Calu3 (cell line): ENCODE data around the gene CYLD. TPM values are rescaled to one million over a fixed set of nuclear protein-coding genes. Genes with fewer than 3 reads are reported as not detected.

Experiments
- BruUV-seq: library from RNA; stranded (reverse); fragments of 400-500 nt; replicated peaks from 2 replicates; lab custom pipeline; 2021; lab: Mats Ljungman, UMichigan
- CTCF ChIA-PET: fragments of 300-600 bp; sonication (Branson Sonifier 250); formaldehyde crosslinking; loops from one replicate; lab custom pipeline; 2022; ENCODE audit warnings: antibody characterized with exemption; lab: Charles Lee
- DNase-seq: peaks from one replicate; pipeline ENCODE4 v3.0.0; 2022
- H3K27ac Mint-ChIP-seq: one replicate; pipeline ENCODE4 v1.8.0; 2022; ENCODE audit warnings: mixed read lengths; ENCODE audit not compliant: unreplicated experiment
- H3K27me3 Mint-ChIP-seq: one replicate; pipeline ENCODE4 v1.8.0; 2022; ENCODE audit warnings: mixed read lengths; ENCODE audit not compliant: unreplicated experiment
- H3K36me3 Mint-ChIP-seq: one replicate; pipeline ENCODE4 v1.8.0; 2022; ENCODE audit warnings: mild to moderate bottlenecking, moderate library complexity, mixed read lengths; ENCODE audit not compliant: insufficient read depth, unreplicated experiment
- H3K4me1 Mint-ChIP-seq: one replicate; pipeline ENCODE4 v1.8.0; 2022; ENCODE audit warnings: mild to moderate bottlenecking, low read depth, mixed read lengths; ENCODE audit not compliant: unreplicated experiment
- H3K4me3 Mint-ChIP-seq: one replicate; pipeline ENCODE4 v1.8.0; 2022; ENCODE audit warnings: mild to moderate bottlenecking, low read depth, moderate library complexity, mixed read lengths; ENCODE audit not compliant: unreplicated experiment
- H3K9me3 Mint-ChIP-seq: one replicate; pipeline ENCODE4 v1.8.0; 2022; ENCODE audit warnings: low read depth, mixed read lengths; ENCODE audit not compliant: unreplicated experiment
- CTCF ChIP-seq: fragments of 200-600 bp; IDR thresholded peaks from one replicate; pipeline ENCODE4 v1.8.0; 2022; ENCODE audit warnings: antibody characterized with exemption; ENCODE audit not compliant: unreplicated experiment
- intact Hi-C: fragments of 100-400 bp; cut with micrococcal nuclease; formaldehyde crosslinking; loops from one replicate; pipeline ENCODE4 v1.10.0; 2022; ENCODE audit not compliant: unreplicated experiment
- total RNA-seq: library from RNA; stranded (reverse); gene quantifications from 2 replicates; pipeline ENCODE4 v1.2.3, GENCODE V29; 2022

Gene CYLD
- total RNA-seq, 1 experiment from 2014 or later = 31.8 TPM

GRCh38 chr16:50697881-50698767 lies 43.8 kb upstream of the CYLD start:
- DNase-seq = peak; percentile 34
- Mint-ChIP-seq H3K4me1 (peaks cover 37% of the 10 kb centered on the region), H3K36me3 (no peaks in the 10 kb centered on the region), H3K9me3 (no peaks in the 10 kb centered on the region), H3K27ac (peak overlapping the region; percentile 37), H3K27me3 (peaks cover 5% of the 10 kb centered on the region), H3K4me3 (peak overlapping the region; percentile 28)
- TF ChIP-seq CTCF = no peak
- CTCF ChIA-PET = interaction anchor here (1.0 to 1.5 kb wide), 2 partner anchors 21 to 30 kb away, joined by 3 to 4 read pairs; no protein-coding TSS in a partner anchor
- no TSS peak for BruUV-seq
- intact Hi-C loops = no loop called here

- peaks cover 2% of the 10 kb centered on the region for H3K9me3 Mint-ChIP-seq
- CTCF ChIA-PET = interaction anchor here (1.5 kb wide), 1 partner anchor 20 kb away, joined by 3 read pairs; no protein-coding TSS in a partner anchor
- no peak for TF ChIP-seq CTCF
- intact Hi-C loops = no loop called here
- no peaks in the 10 kb centered on the region for H3K36me3 Mint-ChIP-seq
- no peaks in the 10 kb centered on the region for H3K27me3 Mint-ChIP-seq
- DNase-seq = peak; percentile 52
- H3K4me1 Mint-ChIP-seq = peaks cover 37% of the 10 kb centered on the region
- BruUV-seq = no TSS peak
- no peak overlapping the region for H3K4me3 Mint-ChIP-seq
- H3K27ac Mint-ChIP-seq = peak overlapping the region; percentile 15
Observed at GRCh38 chr16:50699326-50700159, 42.3 kb upstream of the CYLD start.

DNA sequence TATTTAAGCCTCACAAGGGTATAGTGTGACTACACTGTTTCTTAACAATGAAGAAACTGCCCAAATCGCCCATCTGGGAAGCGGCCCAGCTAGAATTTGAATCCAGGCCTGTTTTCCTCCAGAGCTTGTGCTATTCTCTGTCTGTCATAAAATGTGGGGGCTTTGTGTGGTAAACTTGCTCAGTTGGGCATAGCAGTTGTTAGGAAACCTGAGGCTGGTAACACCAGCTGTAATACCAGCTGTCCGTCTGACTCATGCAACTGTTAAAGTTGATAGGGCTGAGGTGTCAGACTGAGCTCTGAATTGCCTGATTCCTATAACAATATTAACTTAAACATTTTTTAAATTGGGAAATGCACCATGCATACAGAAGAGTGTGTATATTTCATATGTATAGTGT lies 39.2 kb upstream of the CYLD start:
- intact Hi-C loops = no loop called here
- Mint-ChIP-seq H3K27me3 (no peaks in the 10 kb centered on the region), H3K27ac (no peak overlapping the region), H3K36me3 (no peaks in the 10 kb centered on the region), H3K9me3 (peaks cover 7% of the 10 kb centered on the region), H3K4me3 (no peak overlapping the region), H3K4me1 (peaks cover 29% of the 10 kb centered on the region)
- DNase-seq = no peak
- CTCF ChIA-PET = interaction anchor here (1.2 kb wide), 1 partner anchor 19 kb away, joined by 8 read pairs; no protein-coding TSS in a partner anchor
- no TSS peak for BruUV-seq
- no peak for TF ChIP-seq CTCF

GRCh38 chr16:50704245-50704644 lies 37.6 kb upstream of the CYLD start:
- no peak for TF ChIP-seq CTCF
- Mint-ChIP-seq H3K9me3 (peaks cover 7% of the 10 kb centered on the region), H3K4me1 (peaks cover 22% of the 10 kb centered on the region), H3K4me3 (no peak overlapping the region), H3K27me3 (no peaks in the 10 kb centered on the region), H3K36me3 (no peaks in the 10 kb centered on the region), H3K27ac (no peak overlapping the region)
- DNase-seq = no peak
- BruUV-seq = no TSS peak
- intact Hi-C loops = no loop called here
- CTCF ChIA-PET = interaction anchor here (1.2 kb wide), 1 partner anchor 18 kb away, joined by 8 read pairs; no protein-coding TSS in a partner anchor
